Stimulated activated naive B cell treated with anti-CD40 and anti-IgM and Interleukin-4, amounts not matched to agents 10 μg/mL and 1 μg/mL and 100 μg/mL, for 72 hours (primary cell): Measurements from ENCODE around the gene NRIP1.

Experiments
- ATAC-seq, 2 donors: fragments of 150-1000 bp; cut with Tn5 transposase; replicated peaks; 2 replicates each; pipeline ENCODE4 v1.10.0; 2021; ENCODE audit warnings: moderate library complexity in 1 of 2
- DNase-seq: peaks from one replicate; pipeline ENCODE4 v3.0.0; 2021
- H3K27ac Mint-ChIP-seq: one replicate; pipeline ENCODE4 v1.8.0; 2022; ENCODE audit warnings: mild to moderate bottlenecking, mixed read lengths
- H3K27me3 Mint-ChIP-seq, 2 donors: one replicate each; pipeline ENCODE4 v1.8.0; 2022; ENCODE audit warnings: mixed read lengths in 2 of 2
- H3K36me3 Mint-ChIP-seq, 2 donors: one replicate each; pipeline ENCODE4 v1.8.0; 2022; ENCODE audit warnings: mixed read lengths in 2 of 2, mild to moderate bottlenecking in 1 of 2
- H3K4me1 Mint-ChIP-seq, 2 donors: one replicate each; pipeline ENCODE4 v1.8.0; 2022; ENCODE audit warnings: mixed read lengths in 2 of 2, mild to moderate bottlenecking in 1 of 2
- H3K4me3 Mint-ChIP-seq, 2 donors: one replicate each; pipeline ENCODE4 v1.8.0; 2022; ENCODE audit warnings: mild to moderate bottlenecking in 2 of 2, mixed read lengths in 2 of 2, moderate library complexity in 1 of 2
- H3K9me3 Mint-ChIP-seq, 2 donors: one replicate each; pipeline ENCODE4 v1.8.0; 2022; ENCODE audit warnings: mixed read lengths in 2 of 2, mild to moderate bottlenecking in 1 of 2

The NRIP1 gene

GRCh38 chr21:15064576-15065391 lies at the start of gene NRIP1:
TSS of gene NRIP1 (minus strand) at chr21:15065000. CDS start at chr21:14968192, 96,808 bp downstream.
- peak within 1 kb of the TSS; percentile 94 for H3K4me3 Mint-ChIP-seq
- H3K4me1 Mint-ChIP-seq = peaks cover 21 to 49% of the 10 kb centered on the region in 2 donors
- peaks cover 2 to 6% of the 10 kb centered on the region in 2 donors for H3K36me3 Mint-ChIP-seq
- no peaks in the 10 kb centered on the region for H3K27me3 Mint-ChIP-seq
- peak within 1 kb of the TSS; percentile 94 for H3K27ac Mint-ChIP-seq
- ATAC-seq = peak; percentile 86 to 88
- no peaks in the 10 kb centered on the region for H3K9me3 Mint-ChIP-seq
- DNase-seq = peak; percentile 81

GRCh38 chr21:15112858-15113257 lies 48.1 kb upstream of the NRIP1 start:
- no peak for ATAC-seq

DNA sequence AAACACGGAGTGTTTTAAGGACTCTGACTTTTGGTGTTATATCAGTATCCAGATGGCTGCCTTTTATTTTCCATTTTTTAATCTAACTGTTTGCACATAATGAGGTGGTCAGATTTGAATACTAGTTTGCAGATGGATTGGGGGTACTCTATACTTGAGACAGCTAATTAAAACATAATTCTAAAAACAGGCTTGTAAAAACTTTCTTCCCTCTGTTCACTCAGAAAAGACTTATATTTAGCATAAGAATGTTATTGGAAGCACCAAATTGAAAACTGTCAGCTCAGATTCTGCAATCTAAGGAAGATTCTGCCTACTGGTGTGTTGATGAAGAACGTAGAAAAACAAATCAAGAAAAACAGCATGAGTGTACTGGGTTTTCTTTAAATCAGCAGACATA lies 44.0 kb upstream of the NRIP1 start:
- no peak for DNase-seq
- Mint-ChIP-seq H3K4me1 (peaks cover 0 to 3% of the 10 kb centered on the region in 2 donors), H3K27ac (no peak overlapping the region), H3K36me3 (no peaks in the 10 kb centered on the region), H3K9me3 (no peaks in the 10 kb centered on the region), H3K27me3 (no peaks in the 10 kb centered on the region), H3K4me3 (no peak overlapping the region)
- ATAC-seq = no peak

More at GRCh38 chr21:15112858-15113257, 48.1 kb upstream of the NRIP1 start:
- no peak for DNase-seq
- Mint-ChIP-seq H3K27ac (no peak overlapping the region), H3K9me3 (no peaks in the 10 kb centered on the region), H3K27me3 (peaks cover 0 to 4% of the 10 kb centered on the region in 2 donors), H3K4me3 (no peak overlapping the region), H3K36me3 (no peaks in the 10 kb centered on the region), H3K4me1 (no peaks in the 10 kb centered on the region)

DNA sequence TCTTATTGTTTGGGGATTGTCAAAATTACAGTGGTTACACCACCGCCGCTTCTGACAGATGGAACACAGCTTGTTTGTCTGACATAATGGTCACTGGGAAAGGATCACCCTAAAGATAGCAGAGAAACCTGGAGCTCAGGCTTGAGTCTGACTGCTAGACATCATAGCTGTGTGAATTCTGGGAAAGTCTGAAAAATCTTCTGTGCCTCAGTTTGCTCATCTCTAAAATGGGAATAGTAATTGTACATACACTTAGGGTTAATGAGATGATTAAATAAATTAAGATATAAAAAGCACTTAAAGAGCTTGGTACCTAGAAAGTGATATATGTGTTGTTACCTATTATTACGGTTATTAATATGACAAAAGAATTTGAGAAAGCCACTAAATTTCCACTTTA lies 39.7 kb upstream of the NRIP1 start:
- H3K36me3 Mint-ChIP-seq = no peaks in the 10 kb centered on the region
- no peak overlapping the region for H3K27ac Mint-ChIP-seq

GRCh38 chr21:15098908-15099307 lies 34.1 kb upstream of the NRIP1 start:
- Mint-ChIP-seq H3K27ac (no peak overlapping the region), H3K27me3 (no peaks in the 10 kb centered on the region), H3K4me3 (no peak overlapping the region), H3K36me3 (no peaks in the 10 kb centered on the region), H3K4me1 (no peaks in the 10 kb centered on the region), H3K9me3 (no peaks in the 10 kb centered on the region)
- no peak for DNase-seq
- ATAC-seq = no peak

More for the DNA sequence above, 39.7 kb upstream of the NRIP1 start:
- no peak for ATAC-seq
- DNase-seq = no peak
- H3K4me1 Mint-ChIP-seq = peaks cover 0 to 3% of the 10 kb centered on the region in 2 donors
- H3K9me3 Mint-ChIP-seq = no peaks in the 10 kb centered on the region
- no peaks in the 10 kb centered on the region for H3K27me3 Mint-ChIP-seq
- H3K4me3 Mint-ChIP-seq = no peak overlapping the region

DNA sequence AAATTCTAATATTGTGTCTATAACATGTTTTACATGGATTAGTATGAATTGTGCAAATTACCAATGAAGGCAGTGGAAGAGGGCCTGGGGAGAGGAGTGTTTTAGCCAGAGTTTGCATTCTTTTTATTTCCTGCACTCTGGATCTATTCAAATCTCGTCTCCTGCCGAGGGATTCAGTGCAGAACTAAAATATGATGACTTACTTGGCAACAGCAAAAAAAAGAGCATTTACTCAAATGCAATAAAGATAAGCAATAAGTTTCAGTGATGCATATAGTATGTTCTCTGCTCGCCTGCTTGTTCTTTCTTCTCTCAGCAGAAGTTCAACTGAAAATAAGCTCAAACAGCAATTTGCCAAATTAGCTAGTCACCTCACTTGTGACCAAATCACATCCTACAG lies 33.4 kb upstream of the NRIP1 start:
- ATAC-seq (no peak), DNase-seq (no peak)
- Mint-ChIP-seq H3K27ac (no peak overlapping the region), H3K9me3 (no peaks in the 10 kb centered on the region), H3K4me1 (no peaks in the 10 kb centered on the region), H3K36me3 (no peaks in the 10 kb centered on the region), H3K27me3 (no peaks in the 10 kb centered on the region), H3K4me3 (no peak overlapping the region)

GRCh38 chr21:15097580-15097979 lies 32.8 kb upstream of the NRIP1 start:
- ATAC-seq (no peak), DNase-seq (no peak)
- H3K27me3 Mint-ChIP-seq = no peaks in the 10 kb centered on the region
- no peak overlapping the region for H3K4me3 Mint-ChIP-seq
- H3K36me3 Mint-ChIP-seq = no peaks in the 10 kb centered on the region
- H3K27ac Mint-ChIP-seq = no peak overlapping the region
- H3K9me3 Mint-ChIP-seq = no peaks in the 10 kb centered on the region
- no peaks in the 10 kb centered on the region for H3K4me1 Mint-ChIP-seq

DNA sequence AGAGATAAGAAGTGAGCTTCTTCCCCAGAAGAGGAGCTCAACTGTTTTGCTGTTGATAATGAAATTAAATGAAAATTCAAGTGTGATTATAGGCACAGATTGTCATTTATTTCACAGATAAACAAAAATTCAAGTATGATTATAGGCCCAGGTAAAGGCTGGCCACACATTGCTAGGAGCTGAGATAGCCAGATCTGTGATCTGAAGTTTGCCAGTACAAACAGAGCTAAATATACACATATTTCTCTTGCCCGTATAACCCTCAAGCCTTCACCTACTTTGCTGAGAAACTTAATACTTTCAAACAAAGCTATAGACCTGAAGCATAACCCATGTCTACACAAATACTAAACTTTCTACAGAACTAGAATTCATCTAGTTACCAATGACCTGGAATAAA lies 31.3 kb upstream of the NRIP1 start:
- Mint-ChIP-seq H3K27me3 (no peaks in the 10 kb centered on the region), H3K27ac (no peak overlapping the region)

DNA sequence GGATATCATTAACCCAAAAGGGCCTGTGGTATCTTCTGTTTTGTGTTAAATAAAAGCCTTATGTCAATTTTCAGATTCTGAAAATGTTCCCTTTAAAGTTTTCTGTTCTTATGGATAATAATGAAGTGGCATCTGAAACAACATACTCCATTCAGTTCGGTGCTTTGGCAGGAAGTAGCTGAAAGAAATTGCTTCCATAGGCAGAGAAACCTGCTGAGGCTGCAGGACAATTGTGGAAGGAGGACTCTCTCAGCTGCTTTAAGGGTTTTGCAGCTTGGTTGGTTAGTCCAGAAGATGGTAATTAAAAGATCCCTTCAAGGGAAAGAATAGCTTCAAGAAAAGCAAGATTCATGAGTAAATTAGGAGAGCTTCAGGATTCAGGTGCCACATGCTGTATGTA lies 30.5 kb upstream of the NRIP1 start:
- no peak for ATAC-seq
- no peak for DNase-seq
- Mint-ChIP-seq H3K36me3 (no peaks in the 10 kb centered on the region), H3K27me3 (no peaks in the 10 kb centered on the region), H3K27ac (no peak overlapping the region), H3K4me1 (no peaks in the 10 kb centered on the region), H3K9me3 (no peaks in the 10 kb centered on the region), H3K4me3 (no peak overlapping the region)

More for the DNA sequence above, 31.3 kb upstream of the NRIP1 start:
- Mint-ChIP-seq H3K4me1 (no peaks in the 10 kb centered on the region), H3K4me3 (no peak overlapping the region), H3K9me3 (no peaks in the 10 kb centered on the region), H3K36me3 (no peaks in the 10 kb centered on the region)
- DNase-seq (no peak), ATAC-seq (no peak)

DNA sequence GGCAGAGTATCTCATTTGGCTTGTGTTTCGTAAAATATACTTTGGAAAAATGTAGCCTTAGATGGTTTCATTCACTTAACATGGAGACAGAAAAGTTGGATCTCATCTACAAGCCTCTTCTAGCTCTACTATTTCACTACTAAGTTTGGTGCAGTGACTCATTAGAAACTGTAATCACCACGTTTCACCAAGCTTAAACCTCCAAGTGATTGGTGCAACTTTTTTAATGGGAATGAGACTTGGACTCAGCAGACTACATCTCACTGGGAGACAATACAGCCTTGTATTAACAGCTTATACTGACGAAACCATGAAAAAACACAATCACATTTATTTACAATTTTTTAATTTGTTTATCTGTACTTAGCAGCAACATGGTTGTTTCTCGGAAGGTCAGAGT lies 29.9 kb upstream of the NRIP1 start:
- no peaks in the 10 kb centered on the region for H3K4me1 Mint-ChIP-seq
- ATAC-seq = no peak
- H3K27ac Mint-ChIP-seq = no peak overlapping the region
- no peak overlapping the region for H3K4me3 Mint-ChIP-seq
- DNase-seq = no peak
- H3K9me3 Mint-ChIP-seq = no peaks in the 10 kb centered on the region
- H3K27me3 Mint-ChIP-seq = no peaks in the 10 kb centered on the region
- H3K36me3 Mint-ChIP-seq = no peaks in the 10 kb centered on the region

GRCh38 chr21:15093216-15093615 lies 28.4 kb upstream of the NRIP1 start:
- no peaks in the 10 kb centered on the region for H3K27me3 Mint-ChIP-seq
- H3K27ac Mint-ChIP-seq = no peak overlapping the region
- H3K9me3 Mint-ChIP-seq = no peaks in the 10 kb centered on the region
- no peaks in the 10 kb centered on the region for H3K4me1 Mint-ChIP-seq
- no peak overlapping the region for H3K4me3 Mint-ChIP-seq
- no peaks in the 10 kb centered on the region for H3K36me3 Mint-ChIP-seq
- DNase-seq = no peak
- no peak for ATAC-seq

GRCh38 chr21:15092745-15093144 lies 27.9 kb upstream of the NRIP1 start:
- Mint-ChIP-seq H3K4me3 (no peak overlapping the region), H3K9me3 (no peaks in the 10 kb centered on the region), H3K27me3 (no peaks in the 10 kb centered on the region)

GRCh38 chr21:15090390-15090789 lies 25.6 kb upstream of the NRIP1 start:
- H3K9me3 Mint-ChIP-seq = no peaks in the 10 kb centered on the region
- DNase-seq (no peak), ATAC-seq (no peak)
- H3K36me3 Mint-ChIP-seq = no peaks in the 10 kb centered on the region
- no peaks in the 10 kb centered on the region for H3K4me1 Mint-ChIP-seq
- no peak overlapping the region for H3K4me3 Mint-ChIP-seq
- no peaks in the 10 kb centered on the region for H3K27me3 Mint-ChIP-seq
- no peak overlapping the region for H3K27ac Mint-ChIP-seq

More at GRCh38 chr21:15092745-15093144, 27.9 kb upstream of the NRIP1 start:
- ATAC-seq = no peak
- Mint-ChIP-seq H3K36me3 (no peaks in the 10 kb centered on the region), H3K27ac (no peak overlapping the region), H3K4me1 (no peaks in the 10 kb centered on the region)
- no peak for DNase-seq

GRCh38 chr21:15088488-15088887 lies 23.7 kb upstream of the NRIP1 start:
- H3K4me1 Mint-ChIP-seq = no peaks in the 10 kb centered on the region
- H3K27me3 Mint-ChIP-seq = no peaks in the 10 kb centered on the region
- H3K27ac Mint-ChIP-seq = no peak overlapping the region
- no peaks in the 10 kb centered on the region for H3K9me3 Mint-ChIP-seq
- no peak overlapping the region for H3K4me3 Mint-ChIP-seq
- H3K36me3 Mint-ChIP-seq = no peaks in the 10 kb centered on the region
- DNase-seq (no peak), ATAC-seq (no peak)

DNA sequence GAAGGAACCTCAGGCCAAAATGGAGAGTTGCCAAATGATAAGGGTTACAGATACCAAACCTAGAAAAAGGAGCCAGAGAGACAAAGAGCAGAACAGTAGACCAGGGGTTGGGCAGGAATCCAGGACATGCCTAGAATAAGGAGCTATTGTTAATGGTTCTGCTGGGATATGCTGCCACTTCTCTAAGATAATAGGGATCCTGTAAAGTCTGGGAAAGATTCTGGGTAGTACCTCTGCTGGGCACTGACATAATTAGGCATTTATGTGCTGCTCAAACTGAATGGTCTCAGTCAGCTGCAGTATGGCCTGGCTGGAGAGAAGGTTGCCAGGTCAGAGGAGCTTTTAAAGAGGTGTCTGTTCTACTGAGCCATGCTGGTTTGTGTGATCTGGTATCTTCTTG lies 19.9 kb upstream of the NRIP1 start:
- Mint-ChIP-seq H3K36me3 (no peaks in the 10 kb centered on the region), H3K4me3 (no peak overlapping the region), H3K9me3 (no peaks in the 10 kb centered on the region), H3K27me3 (no peaks in the 10 kb centered on the region), H3K4me1 (no peaks in the 10 kb centered on the region), H3K27ac (no peak overlapping the region)
- DNase-seq (no peak), ATAC-seq (no peak)
